B cell (primary cell): ENCODE results near the gene SMC4. TPM values are rescaled to one million over a fixed set of nuclear protein-coding genes. Genes with fewer than 3 reads are reported as not detected.
A peak's percentile ranks its signal among the peaks of the same experiment; 100 is the strongest.
"Not testable (repeated sequence)": the region's sequence is repeated elsewhere in the genome, so short reads cannot be mapped to it uniquely, and the experiment has no call there.

Experiments
- ATAC-seq: fragments of 200-7000 bp; cut with Tn5 transposase; one replicate; pipeline ENCODE4 v1.10.0; 2021; ENCODE audit warnings: low read depth, mild to moderate bottlenecking, moderate number of reproducible peaks, moderate library complexity
- CTCF ChIA-PET: fragments of 350-600 bp; sonication (Branson Sonifier 250); formaldehyde crosslinking; loops from one replicate; lab custom pipeline; 2021; ENCODE audit warnings: antibody characterized with exemption, inconsistent platforms; lab: Charles Lee
- POLR2A ChIA-PET: fragments of 350-600 bp; sonication (Branson Sonifier 250); formaldehyde crosslinking; loops from one replicate; lab custom pipeline; 2021; ENCODE audit warnings: antibody characterized with exemption; lab: Charles Lee
- DNase-seq: peaks from one replicate; pipeline ENCODE4 v3.0.0; 2013
- H2AFZ ChIP-seq: 2 replicates; pipeline ENCODE4 v1.6.1; 2012; ENCODE audit warnings: mild to moderate bottlenecking, low read depth, low read length; ENCODE audit not compliant: insufficient read depth, poor library complexity, severe bottlenecking
- H3K27ac ChIP-seq, 2 donors: 1 replicate in 1 of 2; 2 replicates in 1 of 2; pipeline ENCODE4 v1.5.1; 2012 to 2013; ENCODE audit warnings: low read length in 2 of 2, mild to moderate bottlenecking in 2 of 2, moderate library complexity in 1 of 2
- H3K27me3 ChIP-seq, 4 experiments: fragments of 200-600 bp in 1 of 4; sonication (generic) in 1 of 4; replicated peaks in 1 of 4; 1 replicate in 2 of 4; 2 replicates in 2 of 4; pipeline versions ENCODE4 v1.6.1 to v1.7.0; 2013 to 2016; ENCODE audit warnings: low read length in 3 of 4, mild to moderate bottlenecking in 2 of 4, mixed read lengths in 1 of 4, moderate library complexity in 1 of 4; ENCODE audit not compliant: insufficient read depth in 4 of 4, control insufficient read depth in 3 of 4; ENCODE audit errors: control extremely low read depth in 1 of 4
- H3K36me3 ChIP-seq, 2 experiments: replicated peaks in 1 of 2; 1 replicate in 1 of 2; 2 replicates in 1 of 2; pipeline versions ENCODE4 v1.6.1 to v1.7.1; 2013; ENCODE audit warnings: low read length in 1 of 2; ENCODE audit not compliant: insufficient read depth in 2 of 2, control insufficient read depth in 1 of 2; ENCODE audit errors: control extremely low read depth in 1 of 2, extremely low read depth in 1 of 2
- H3K4me1 ChIP-seq, 2 donors: fragments of 200-600 bp in 1 of 2; sonication (generic) in 1 of 2; 1 replicate in 1 of 2; 2 replicates in 1 of 2; pipeline versions ENCODE4 v1.5.1 to v1.6.1; 2013 to 2017; ENCODE audit warnings: low read length in 2 of 2; ENCODE audit not compliant: control insufficient read depth in 2 of 2, insufficient read depth in 2 of 2
- H3K4me2 ChIP-seq: replicated peaks from 2 replicates; pipeline ENCODE3; 2012; ENCODE audit warnings: mild to moderate bottlenecking, low read depth, low read length; ENCODE audit not compliant: poor library complexity, severe bottlenecking
- H3K4me3 ChIP-seq, 5 experiments: fragments of 200-600 bp in 1 of 5; sonication (generic) in 1 of 5; 1 replicate in 3 of 5; 2 replicates in 2 of 5; pipeline versions ENCODE4 v1.5.1 to v1.7.0; 2011 to 2016; ENCODE audit warnings: low read length in 4 of 5, mild to moderate bottlenecking in 4 of 5, low read depth in 2 of 5, control low read depth in 1 of 5, moderate library complexity in 1 of 5; ENCODE audit not compliant: insufficient read depth in 1 of 5; ENCODE audit errors: control extremely low read depth in 1 of 5, extremely low read depth in 1 of 5
- H3K79me2 ChIP-seq: fragments of 200-600 bp; sonication (generic); one replicate; pipeline ENCODE4 v1.6.0; 2016; ENCODE audit warnings: low read length; ENCODE audit not compliant: control insufficient read depth, insufficient read depth
- H3K9ac ChIP-seq: fragments of 200-600 bp; sonication (generic); 2 replicates; pipeline ENCODE4 v1.6.1; 2017; ENCODE audit warnings: mild to moderate bottlenecking, low read length, moderate library complexity
- H3K9me3 ChIP-seq, 3 donors: one replicate each; pipeline versions ENCODE4 v1.6.1 to v1.7.1; 2013; ENCODE audit warnings: low read length in 2 of 3; ENCODE audit not compliant: control insufficient read depth in 2 of 3, insufficient read depth in 1 of 3; ENCODE audit errors: control extremely low read depth in 1 of 3
- H4K20me1 ChIP-seq: 2 replicates; pipeline ENCODE4 v1.6.0; 2012; ENCODE audit warnings: mild to moderate bottlenecking, low read length; ENCODE audit not compliant: insufficient read depth, control insufficient read depth, poor library complexity, severe bottlenecking
- H3K27ac Mint-ChIP-seq: one replicate; pipeline ENCODE4 v1.8.0; 2021; ENCODE audit warnings: mixed read lengths
- H3K27me3 Mint-ChIP-seq: one replicate; pipeline ENCODE4 v1.8.0; 2021; ENCODE audit warnings: mixed read lengths
- H3K4me1 Mint-ChIP-seq: one replicate; pipeline ENCODE4 v1.8.0; 2021; ENCODE audit warnings: mixed read lengths
- H3K4me3 Mint-ChIP-seq: one replicate; pipeline ENCODE4 v1.8.0; 2021; ENCODE audit warnings: mixed read lengths
- H3K9me3 Mint-ChIP-seq: one replicate; pipeline ENCODE4 v1.8.0; 2022; ENCODE audit warnings: mixed read lengths; ENCODE audit not compliant: insufficient read depth
- CTCF ChIP-seq: fragments of 200-600 bp; IDR thresholded peaks from one replicate; pipeline ENCODE4 v1.8.0; 2022; ENCODE audit warnings: antibody characterized with exemption, mild to moderate bottlenecking
- EZH2 ChIP-seq: IDR thresholded peaks from 2 replicates; pipeline ENCODE4 v1.6.1; 2012; ENCODE audit warnings: borderline replicate concordance, low read depth, mild to moderate bottlenecking, moderate library complexity, low read length; ENCODE audit not compliant: insufficient read depth, poor library complexity, severe bottlenecking
- WGBS: methylation state at CpG from one replicate; pipeline ENCODE4 v1.1.5; 2013; ENCODE audit warnings: missing lambda C conversion rate; ENCODE audit not compliant: insufficient coverage; 5-methylcytosine and 5-hydroxymethylcytosine counted together
- intact Hi-C: fragments of 100-400 bp; cut with micrococcal nuclease; formaldehyde crosslinking; loops from one replicate; pipeline ENCODE4 v1.10.0; 2022
- polyA plus RNA-seq: library from polyadenylated mRNA; depleted of rRNA; stranded (reverse); fragments of >200 nt; gene quantifications from 2 replicates; pipeline ENCODE4 v1.2.3, GENCODE V29; 2012
- total RNA-seq, 2 donors: library from RNA; stranded (reverse); fragments of 120-200 nt in 1 of 2; gene quantifications; 1 replicate in 1 of 2; 2 replicates in 1 of 2; pipeline versions ENCODE4 v1.2.3 to v1.2.4, GENCODE V29; 2013 to 2022

SMC4 gene
- total and polyA plus RNA-seq, 2 donors (not counting 1 experiment from before 2014, with no cell fraction given): 12.4 to 55.1 TPM

- no peak overlapping the region for H3K4me2 ChIP-seq
- H3K9me3 ChIP-seq: peaks cover 0 to 10% (median 0%) of the 10 kb centered on the region in 3 donors
- POLR2A ChIA-PET: interaction anchor here (0.6 to 1.3 kb wide), 2 partner anchors 101 to 115 kb away, joined by 3 to 11 read pairs; no protein-coding TSS in a partner anchor
- no peak overlapping the region for H3K4me3 ChIP-seq
- H3K79me2 ChIP-seq: peaks cover 32% of the 10 kb centered on the region
- no peak for TF ChIP-seq EZH2
- H4K20me1 ChIP-seq: no peaks in the 10 kb centered on the region
- Mint-ChIP-seq H3K9me3 (no peaks in the 10 kb centered on the region), H3K4me1 (peaks cover 30% of the 10 kb centered on the region), H3K4me3 (peak overlapping the region; percentile 95), H3K27ac (no peak overlapping the region), H3K27me3 (no peaks in the 10 kb centered on the region)
- no peak overlapping the region for H3K27ac ChIP-seq
- no peak for ATAC-seq
- DNase-seq: no peak
- WGBS: no CpG with 5 or more reads among the region's 3 CpGs
- CTCF ChIA-PET: interaction anchor here (0.7 to 3.3 kb wide), 3 partner anchors 9 to 468 kb away, joined by 6 to 16 read pairs (median 9); no protein-coding TSS in a partner anchor
- H3K4me1 ChIP-seq: peaks cover 16 to 18% of the 10 kb centered on the region in 2 donors
- no peak overlapping the region for H2AFZ ChIP-seq
- intact Hi-C loops: no loop called here
- peaks cover 0 to 3% (median 0%) of the 10 kb centered on the region in 4 experiments for H3K27me3 ChIP-seq
- no peaks in the 10 kb centered on the region for H3K36me3 ChIP-seq
- no peak overlapping the region for H3K9ac ChIP-seq
These were observed 51.4 kb downstream of the SMC4 start for GRCh38 chr3:160450846-160451245.

GRCh38 chr3:160451602-160452001 is 52.2 kb downstream of the SMC4 start:
- Histone ChIP-seq H3K27ac (no peak overlapping the region), H3K4me2 (no peak overlapping the region), H3K4me3 (no peak overlapping the region), H3K9ac (no peak overlapping the region), H2AFZ (no peak overlapping the region), H3K4me1 (peaks cover 16 to 18% of the 10 kb centered on the region in 2 donors), H3K27me3 (peaks cover 0 to 3% (median 0%) of the 10 kb centered on the region in 4 experiments), H3K36me3 (no peaks in the 10 kb centered on the region), H3K79me2 (peaks cover 28% of the 10 kb centered on the region), H4K20me1 (no peaks in the 10 kb centered on the region), H3K9me3 (peaks cover 0 to 10% (median 0%) of the 10 kb centered on the region in 3 donors)
- H3K4me1 Mint-ChIP-seq: peaks cover 26% of the 10 kb centered on the region
- no peaks in the 10 kb centered on the region for H3K27me3 Mint-ChIP-seq
- POLR2A ChIA-PET: no interaction called here
- no peak for DNase-seq
- intact Hi-C loops: no loop called here
- H3K9me3 Mint-ChIP-seq: no peaks in the 10 kb centered on the region
- ATAC-seq: no peak
- 93% methylated on average over 3 of the region's 4 CpGs for WGBS
- CTCF ChIA-PET: interaction anchor here (3.3 kb wide), 1 partner anchor 8 kb away, joined by 9 read pairs; no protein-coding TSS in a partner anchor
- no peak overlapping the region for H3K27ac Mint-ChIP-seq
- TF ChIP-seq CTCF (no peak), EZH2 (no peak)
- no peak overlapping the region for H3K4me3 Mint-ChIP-seq

- H3K9ac ChIP-seq, H4K20me1 ChIP-seq, H3K4me3 Mint-ChIP-seq, H2AFZ ChIP-seq, H3K36me3 ChIP-seq, H3K27me3 Mint-ChIP-seq, H3K9me3 ChIP-seq, intact Hi-C loops, H3K4me2 ChIP-seq, H3K27me3 ChIP-seq, H3K27ac Mint-ChIP-seq, H3K4me3 ChIP-seq, CTCF ChIA-PET, POLR2A ChIA-PET, H3K9me3 Mint-ChIP-seq, DNase-seq, H3K27ac ChIP-seq, ATAC-seq: not testable (repeated sequence)
- WGBS: 98% methylated on average over 9 of the region's 19 CpGs
- H3K4me1 Mint-ChIP-seq: peaks cover 25% of the 10 kb centered on the region
- Histone ChIP-seq H3K79me2 (peaks cover 23% of the 10 kb centered on the region), H3K4me1 (peaks cover 16 to 18% of the 10 kb centered on the region in 2 donors)
These were observed 52.8 kb downstream of the SMC4 start for GRCh38 chr3:160452251-160452650.
